Measurements from ENCODE around the gene SH3RF3.

SH3RF3 gene

DNA sequence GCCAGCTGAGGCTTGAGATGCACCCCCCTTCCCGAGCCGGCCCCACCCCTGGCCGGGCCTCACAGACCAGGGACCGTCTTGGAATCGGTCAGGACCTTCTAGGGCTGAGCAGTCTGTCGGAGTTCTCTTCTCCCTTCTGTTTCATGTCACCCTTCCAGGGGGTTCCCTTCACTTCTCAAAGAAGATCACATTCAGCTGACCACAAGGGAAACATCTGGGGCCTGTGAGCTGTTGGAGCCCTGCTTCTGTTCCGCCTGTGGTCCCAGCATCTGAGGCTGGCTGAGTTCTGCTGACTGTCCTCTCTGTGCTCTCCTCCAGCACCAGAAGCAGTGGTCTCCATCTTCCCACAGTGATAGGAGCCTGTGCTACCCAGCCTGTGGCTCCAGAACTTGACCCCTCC lies 378.2 kb downstream of the SH3RF3 start:
- no peak for DNase-seq (ENCODE audit: low read depth)

DNA sequence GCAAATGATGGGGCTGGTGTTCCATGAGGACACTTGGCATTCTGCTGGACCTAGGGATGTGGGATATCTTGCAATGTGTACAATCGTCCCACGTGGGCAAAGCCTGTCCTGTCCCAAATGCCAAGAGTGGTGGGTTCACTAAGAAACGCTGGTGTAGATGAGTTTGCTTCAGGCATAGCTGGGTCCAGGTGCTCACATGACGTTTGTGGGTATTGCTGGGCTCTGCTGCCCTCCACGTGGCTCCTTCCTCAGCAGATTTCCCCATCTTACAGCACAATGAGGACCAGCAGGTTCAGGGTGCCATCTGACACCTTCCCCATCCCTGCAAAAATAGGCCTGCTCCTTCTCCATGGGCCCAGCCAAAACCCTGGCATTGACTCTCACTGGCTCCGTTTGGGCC lies 378.8 kb downstream of the SH3RF3 start:
- no peak for DNase-seq (ENCODE audit: low read depth)

- DNase-seq (ENCODE audit: low read depth), result no peak
Measured at GRCh38 chr2:109508556-109508955, 379.6 kb downstream of the SH3RF3 start.

GRCh38 chr2:109510136-109511028 lies 381.4 kb downstream of the SH3RF3 start:
- DNase-seq (ENCODE audit: low read depth), result peak; percentile 48

- DNase-seq (ENCODE audit: low read depth), result no peak
Measured at GRCh38 chr2:109511168-109511567, 382.2 kb downstream of the SH3RF3 start.

GRCh38 chr2:109512076-109512475 lies 383.1 kb downstream of the SH3RF3 start:
- no peak for DNase-seq (ENCODE audit: low read depth)

- DNase-seq (ENCODE audit: low read depth), result no peak
Measured at GRCh38 chr2:109513230-109513629, 384.2 kb downstream of the SH3RF3 start.

DNA sequence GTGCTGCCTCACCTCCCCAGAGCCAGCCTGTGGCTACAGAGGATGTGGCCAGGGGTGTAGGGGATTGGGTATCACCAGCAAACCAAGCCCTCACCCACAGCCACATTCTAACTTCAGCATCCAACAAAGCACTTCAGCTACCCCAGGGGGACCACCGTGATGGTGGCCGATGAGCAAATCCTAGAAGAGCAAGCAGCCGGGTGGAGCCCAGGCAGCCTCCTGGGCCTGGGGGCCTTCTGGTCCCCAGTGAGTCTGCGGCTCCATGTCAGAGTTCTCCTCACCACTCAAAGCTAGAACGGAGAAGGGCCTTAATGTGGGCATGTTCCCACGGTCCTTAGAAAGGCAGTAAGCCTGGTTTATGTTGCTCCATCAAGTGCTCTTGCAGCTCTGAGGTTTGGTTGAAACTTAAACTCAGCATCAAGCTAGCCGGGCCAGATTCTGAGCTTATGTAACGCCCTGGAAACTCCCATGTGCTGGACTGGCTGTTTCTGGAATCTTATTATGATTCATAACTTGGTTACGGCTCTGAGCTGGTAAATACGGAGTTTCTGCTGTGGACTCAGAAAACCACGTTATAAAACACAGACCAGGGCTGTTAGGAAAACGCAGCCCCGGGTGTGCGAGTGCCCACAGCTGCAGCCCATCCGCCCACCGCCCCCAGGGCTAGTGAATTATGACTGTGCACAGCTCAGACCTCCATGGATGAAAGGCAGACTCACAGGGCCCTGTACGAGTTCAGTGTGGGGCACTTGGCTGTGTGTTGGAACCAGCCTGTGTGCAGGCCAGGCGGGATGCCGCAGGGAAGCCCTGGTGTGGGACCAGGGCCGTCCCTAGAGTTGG lies 385.0 kb downstream of the SH3RF3 start:
- no peak for DNase-seq (ENCODE audit: low read depth)

- no peak for DNase-seq (ENCODE audit: low read depth)
Measured at GRCh38 chr2:109514857-109515256, 385.9 kb downstream of the SH3RF3 start.

DNA sequence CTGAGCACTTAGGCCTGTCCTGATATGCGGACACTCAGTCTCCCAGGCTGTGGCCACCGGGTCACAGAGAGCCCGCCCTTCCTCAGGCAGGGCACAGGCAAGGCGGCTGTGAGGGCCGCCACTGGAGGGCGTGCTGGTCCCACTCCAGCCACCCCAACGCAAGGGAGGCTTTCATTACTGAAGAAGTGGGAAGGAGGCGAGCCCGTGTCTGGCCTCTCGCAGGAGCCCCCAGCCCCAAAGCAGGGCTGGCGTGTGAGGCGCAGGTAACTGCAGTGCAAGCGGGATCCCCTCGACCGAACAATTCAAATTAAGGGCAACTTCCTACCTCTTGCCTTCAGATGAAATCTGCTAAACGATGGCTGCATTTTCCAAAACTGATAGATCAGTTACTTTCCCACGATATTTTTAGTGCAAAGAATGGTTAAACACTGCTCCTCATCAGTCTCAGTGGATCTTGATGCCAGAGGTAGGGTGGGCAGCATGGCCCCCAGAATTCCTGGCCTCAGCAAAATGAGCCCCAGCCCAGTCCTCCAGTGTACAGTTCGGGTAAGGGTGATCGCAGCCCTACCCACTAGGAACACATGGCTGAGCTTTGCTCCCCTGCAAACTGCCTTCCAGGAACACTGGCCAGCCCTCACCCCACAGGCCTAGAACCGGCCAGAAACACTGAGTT lies 387.6 kb downstream of the SH3RF3 start:
- DNase-seq (ENCODE audit: low read depth), result no peak

DNA sequence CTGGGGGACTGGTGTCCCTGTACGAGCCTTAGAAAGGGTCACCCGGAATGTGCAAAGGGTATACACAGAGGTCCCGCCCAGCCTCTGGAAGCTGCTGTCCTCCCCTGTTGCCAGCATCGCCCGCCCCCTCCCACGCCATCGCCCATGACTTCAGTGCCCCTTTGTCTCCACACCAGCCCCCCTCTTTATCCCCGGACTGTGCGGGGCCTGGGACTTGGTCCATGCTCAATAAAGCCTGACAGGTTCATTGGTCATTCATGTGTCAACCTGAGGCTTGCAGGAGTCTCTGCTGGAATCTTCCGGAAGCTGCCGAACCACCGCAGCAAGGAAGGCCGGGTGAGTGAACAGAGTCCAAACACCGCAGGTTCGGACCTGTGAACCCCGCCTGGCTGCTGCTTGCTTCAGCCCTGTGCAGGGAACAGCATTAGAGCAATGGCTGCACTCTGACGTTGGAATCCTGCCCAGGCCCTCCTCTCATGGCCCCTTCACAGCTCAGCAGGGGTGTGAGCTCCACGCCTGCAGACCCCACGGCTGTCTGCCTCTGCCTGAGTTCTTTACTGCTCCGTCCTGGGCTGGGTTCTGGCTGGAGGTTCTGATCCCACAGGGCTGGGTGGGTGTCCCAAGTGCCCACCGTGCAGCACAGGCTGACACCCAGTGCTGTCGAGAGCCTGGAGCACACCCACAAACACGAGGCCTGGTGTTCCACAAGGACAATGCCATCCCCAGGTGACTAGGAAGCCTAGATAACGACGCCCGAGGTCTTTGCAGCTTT lies 388.3 kb downstream of the SH3RF3 start:
- no peak for DNase-seq (ENCODE audit: low read depth)

DNA sequence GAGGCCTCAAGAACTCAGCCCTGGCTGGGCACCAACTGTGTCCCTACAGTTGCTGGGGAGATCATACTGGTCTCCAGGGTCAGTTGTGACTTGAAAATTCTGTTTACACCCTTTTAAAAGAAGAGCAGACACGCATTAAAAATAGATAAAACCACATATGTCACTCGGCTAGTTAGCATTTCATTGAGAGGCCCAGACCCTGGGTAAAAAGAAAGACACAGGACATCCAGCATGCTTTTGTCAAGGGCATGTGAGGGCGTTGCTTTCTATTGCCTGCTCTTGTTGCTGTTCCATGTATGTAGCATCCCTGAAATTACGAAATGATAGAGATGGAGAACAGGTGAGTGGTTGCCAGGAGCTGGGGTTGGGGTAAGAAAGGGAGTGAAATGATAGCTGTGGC lies 390.5 kb downstream of the SH3RF3 start:
- no peak for DNase-seq (ENCODE audit: low read depth)

DNA sequence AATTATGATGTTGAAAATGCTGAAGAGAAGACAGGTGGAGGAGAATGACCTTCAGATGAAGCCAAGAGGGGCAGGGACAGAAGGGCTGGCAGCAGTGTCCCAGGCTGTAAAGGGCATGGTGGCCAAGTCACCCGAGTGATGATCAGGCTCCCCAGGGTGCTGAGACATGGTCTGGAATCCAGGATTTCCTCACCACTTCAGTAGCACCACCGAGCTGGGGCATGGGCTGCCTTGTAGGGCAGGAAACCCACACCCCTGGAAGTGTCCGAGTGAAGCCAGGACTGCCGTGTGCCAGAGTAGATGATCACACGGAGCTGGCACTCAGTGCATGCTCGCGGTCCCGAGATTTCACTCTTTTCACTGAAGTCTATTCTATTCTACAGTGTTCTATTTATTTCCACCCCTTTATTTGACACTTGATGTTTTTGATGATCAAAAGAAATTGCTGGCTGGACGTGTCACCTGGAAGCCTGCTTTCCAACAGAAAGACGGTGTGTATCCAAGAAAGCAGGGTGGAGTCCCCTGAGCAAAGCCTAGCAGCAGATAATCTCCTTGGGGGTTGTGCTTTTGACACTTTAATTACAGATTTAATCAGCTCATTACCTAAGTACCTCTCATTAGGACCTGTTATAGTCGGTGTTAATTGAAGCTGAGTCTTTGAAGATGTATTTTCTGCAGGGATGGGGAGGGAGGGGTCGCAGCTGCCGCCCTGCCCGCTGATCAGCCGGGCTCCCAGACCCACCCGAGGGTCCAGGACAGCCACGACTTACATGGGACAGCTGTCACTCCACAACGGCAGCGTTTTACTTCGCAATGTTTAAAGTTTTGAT lies 392.4 kb downstream of the SH3RF3 start:
- no peak for DNase-seq (ENCODE audit: low read depth)

GRCh38 chr2:109522063-109522374 lies 393.0 kb downstream of the SH3RF3 start:
- DNase-seq (ENCODE audit: low read depth), result no peak

GRCh38 chr2:109523121-109523520 lies 394.1 kb downstream of the SH3RF3 start:
- DNase-seq (ENCODE audit: low read depth), result no peak

- DNase-seq (ENCODE audit: low read depth), result no peak
Measured at GRCh38 chr2:109523536-109524361, 394.7 kb downstream of the SH3RF3 start.

- DNase-seq (ENCODE audit: low read depth), result no peak
Measured at GRCh38 chr2:109525836-109526235, 396.8 kb downstream of the SH3RF3 start.

DNA sequence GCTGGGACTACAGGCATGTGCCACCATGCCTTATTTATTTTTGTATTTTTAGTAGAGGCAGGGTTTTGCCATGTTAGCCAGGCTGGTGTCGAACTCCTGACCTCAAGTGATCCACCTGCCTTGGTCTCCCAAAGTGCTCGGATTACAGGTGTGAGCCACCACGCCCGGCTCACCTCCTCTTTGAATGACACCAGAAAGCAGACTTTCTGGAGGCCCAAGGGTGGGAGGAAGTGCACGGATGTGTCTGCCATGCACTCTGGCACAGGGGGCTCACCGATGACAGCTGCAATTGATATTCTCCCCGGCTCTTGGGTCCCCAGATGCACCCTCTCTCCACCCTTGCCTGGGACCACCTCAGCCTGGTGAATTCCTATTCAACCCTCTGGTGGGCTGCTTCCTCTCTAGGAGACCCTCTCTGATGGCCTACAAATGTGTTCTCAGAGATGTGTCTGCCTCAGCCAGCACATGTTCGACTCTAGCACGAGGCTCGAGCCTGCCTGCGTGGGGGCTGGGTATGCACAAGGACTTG lies 397.5 kb downstream of the SH3RF3 start:
- no peak for DNase-seq (ENCODE audit: low read depth)

- DNase-seq (ENCODE audit: low read depth), result no peak
Measured at GRCh38 chr2:109527079-109527478, 398.1 kb downstream of the SH3RF3 start.
